SK-N-SH (cell line): Measurements from ENCODE around the gene AKAP6. TPM values are rescaled to one million over a fixed set of nuclear protein-coding genes. Genes with fewer than 3 reads are reported as not detected.

Experiments
- CTCF ChIA-PET: fragments of 300-600, 350-600 bp; formaldehyde crosslinking; extraction: SDS; loops from one replicate; lab custom pipeline; 2021; lab: Yijun Ruan, JAX
- POLR2A ChIA-PET: fragments of 350-600 bp; sonication (Branson Sonifier 250); formaldehyde crosslinking; extraction: SDS; loops from one replicate; lab custom pipeline; 2020; ENCODE audit warnings: antibody characterized with exemption, inconsistent platforms; lab: Yijun Ruan, JAX
- DNase-seq: peaks from one replicate; pipeline ENCODE4 v3.0.0; 2012
- H2AFZ ChIP-seq: fragments of 200-600 bp; sonication (generic); 2 replicates; pipeline ENCODE4 v1.8.1; 2016; ENCODE audit warnings: antibody characterized with exemption, mild to moderate bottlenecking, low read depth
- H3F3A ChIP-seq: fragments of 200-600 bp; sonication (generic); replicated peaks from 2 replicates; pipeline ENCODE3; 2016; ENCODE audit warnings: antibody characterized with exemption, mild to moderate bottlenecking; ENCODE audit not compliant: insufficient read depth
- H3K27ac ChIP-seq, 2 experiments: fragments of 200-500 bp in 1 of 2; fragments of 200-600 bp in 1 of 2; sonication (Bioruptor generic) in 1 of 2; sonication (generic), shearing (Covaris generic) in 1 of 2; 2 replicates each; pipeline versions ENCODE4 v1.5.1 to v1.6.1; 2014 to 2016; ENCODE audit warnings: low read depth in 2 of 2, inconsistent platforms in 1 of 2, low read length in 1 of 2, mild to moderate bottlenecking in 1 of 2, mixed read lengths in 1 of 2
- H3K27me3 ChIP-seq: fragments of 200-600 bp; sonication (generic), shearing (Covaris generic); 2 replicates; pipeline ENCODE4 v1.6.1; 2016; ENCODE audit warnings: mixed run types; ENCODE audit not compliant: insufficient read depth
- H3K36me3 ChIP-seq, 2 experiments: fragments of 200-500 bp in 1 of 2; fragments of 200-600 bp in 1 of 2; sonication (Bioruptor generic) in 1 of 2; sonication (generic) in 1 of 2; replicated peaks in 1 of 2; 2 replicates each; pipeline versions ENCODE3 to v1.5.1; 2014 to 2016; ENCODE audit warnings: low read length in 1 of 2, mild to moderate bottlenecking in 1 of 2; ENCODE audit not compliant: insufficient read depth in 2 of 2, control insufficient read depth in 1 of 2
- H3K4me1 ChIP-seq, 2 experiments: fragments of 200-500 bp in 1 of 2; fragments of 200-600 bp in 1 of 2; sonication (Bioruptor generic) in 1 of 2; sonication (generic), shearing (Covaris generic) in 1 of 2; 2 replicates each; pipeline versions ENCODE4 v1.5.1 to v1.6.1; 2014 to 2016; ENCODE audit warnings: low read depth in 1 of 2, low read length in 1 of 2, mixed run types in 1 of 2; ENCODE audit not compliant: insufficient read depth in 2 of 2, control insufficient read depth in 1 of 2
- H3K4me2 ChIP-seq: fragments of 200-600 bp; sonication (generic), shearing (Covaris generic); 2 replicates; pipeline ENCODE4 v1.6.1; 2017; ENCODE audit warnings: mixed run types
- H3K4me3 ChIP-seq, 2 experiments: fragments of 200-500 bp in 1 of 2; fragments of 200-600 bp in 1 of 2; sonication (Bioruptor generic) in 1 of 2; sonication (generic), shearing (Covaris generic) in 1 of 2; 2 replicates each; pipeline versions ENCODE4 v1.5.1 to v1.8.1; 2014 to 2016; ENCODE audit warnings: low read depth in 2 of 2, inconsistent platforms in 1 of 2, low read length in 1 of 2, mild to moderate bottlenecking in 1 of 2, mixed read lengths in 1 of 2, moderate library complexity in 1 of 2
- H3K79me2 ChIP-seq: fragments of 200-600 bp; sonication (generic); 2 replicates; pipeline ENCODE4 v1.8.1; 2017; ENCODE audit warnings: mild to moderate bottlenecking; ENCODE audit not compliant: insufficient read depth
- H3K9ac ChIP-seq: fragments of 200-600 bp; sonication (generic); 2 replicates; pipeline ENCODE4 v1.6.1; 2017; ENCODE audit warnings: mixed run types
- H3K9me2 ChIP-seq: fragments of 200-600 bp; sonication (generic); 2 replicates; pipeline ENCODE4 v1.6.1; 2017; ENCODE audit warnings: mixed run types
- H3K9me3 ChIP-seq: fragments of 200-600 bp; sonication (generic); 2 replicates; pipeline ENCODE4 v1.6.1; 2017; ENCODE audit warnings: mixed run types, mild to moderate bottlenecking, moderate library complexity
- H4K20me1 ChIP-seq: fragments of 200-600 bp; sonication (generic); 2 replicates; pipeline ENCODE4 v1.6.1; 2017; ENCODE audit warnings: mild to moderate bottlenecking, mixed run types; ENCODE audit not compliant: insufficient read depth
- EP300 ChIP-seq, 2 experiments: IDR thresholded peaks; 2 replicates each; pipeline versions ENCODE4 v1.4.0 to v1.6.1; 2012; ENCODE audit warnings: borderline replicate concordance in 1 of 2, low read depth in 1 of 2, low read length in 1 of 2
- EZH2phosphoT487 ChIP-seq: fragments of 200-600 bp; sonication (generic); IDR thresholded peaks from 2 replicates; pipeline ENCODE4 v1.6.1; 2017; ENCODE audit warnings: low read depth, mixed run types, mild to moderate bottlenecking, antibody characterized with exemption, moderate library complexity, borderline replicate concordance
- FOSL2 ChIP-seq: IDR thresholded peaks from 2 replicates; pipeline ENCODE4 v1.4.0; 2012; ENCODE audit warnings: low read depth, mild to moderate bottlenecking, moderate library complexity, borderline replicate concordance
- FOXJ3 ChIP-seq: sonication (generic); formaldehyde crosslinking; IDR thresholded peaks from 2 replicates; pipeline ENCODE4 v1.5.1; 2020; ENCODE audit warnings: mild to moderate bottlenecking, missing genetic modification reagents
- FOXM1 ChIP-seq: IDR thresholded peaks from 2 replicates; pipeline ENCODE4 v1.4.0; 2012; ENCODE audit warnings: low read depth, mild to moderate bottlenecking
- GABPA ChIP-seq: IDR thresholded peaks from 2 replicates; pipeline ENCODE4 v1.4.0; 2012; ENCODE audit warnings: low read depth, mild to moderate bottlenecking
- GATA2 ChIP-seq: sonication (generic); formaldehyde crosslinking; IDR thresholded peaks from 2 replicates; pipeline ENCODE4 v1.5.0; 2020; ENCODE audit warnings: mild to moderate bottlenecking, missing genetic modification reagents
- JUND ChIP-seq: IDR thresholded peaks from 2 replicates; pipeline ENCODE4 v1.4.0; 2012
- MXI1 ChIP-seq: IDR thresholded peaks from 2 replicates; pipeline ENCODE4 v1.6.1; 2012; ENCODE audit warnings: mild to moderate bottlenecking, low read depth, low read length, improper control_type of control experiment
- POLR2AphosphoS5 ChIP-seq: IDR thresholded peaks from 2 replicates; pipeline ENCODE4 v1.6.1; 2012; ENCODE audit warnings: low read depth, low read length
- RAD21 ChIP-seq: IDR thresholded peaks from 2 replicates; pipeline ENCODE4 v1.6.1; 2012; ENCODE audit warnings: mild to moderate bottlenecking, low read length
- SIN3A ChIP-seq: IDR thresholded peaks from 2 replicates; pipeline ENCODE4 v1.6.1; 2012; ENCODE audit warnings: low read depth, mild to moderate bottlenecking, low read length, moderate library complexity, borderline replicate concordance
- TCF12 ChIP-seq: IDR thresholded peaks from 2 replicates; pipeline ENCODE4 v1.4.0; 2012
- TEAD4 ChIP-seq: IDR thresholded peaks from 2 replicates; pipeline ENCODE4 v1.4.0; 2012; ENCODE audit warnings: mild to moderate bottlenecking, borderline replicate concordance; ENCODE audit not compliant: insufficient read depth
- WGBS: methylation state at CpG from one replicate; pipeline ENCODE4 v1.1.6; 2017; ENCODE audit warnings: low lambda C conversion rate; 5-methylcytosine and 5-hydroxymethylcytosine counted together
- polyA plus RNA-seq, 3 experiments: library from polyadenylated mRNA; depleted of rRNA; stranded (reverse); fragments of >200 nt; gene quantifications; 2 replicates each; pipeline ENCODE4 v1.2.3, GENCODE V29; 2012
- TF ChIP-seq, protein P1 (sequence below): fragments of 150-350 bp; IDR thresholded peaks from 2 replicates; pipeline ENCODE4 v1.6.1; 2017; ENCODE audit warnings: antibody characterized with exemption, low read length, low read depth, borderline replicate concordance
- TF ChIP-seq, protein P2 (sequence below): IDR thresholded peaks from 2 replicates; pipeline ENCODE4; 2012

AKAP6 gene
- polyA plus RNA-seq, 1 of the 3 experiments (the other 2 are of a cell fraction) = 1.7 TPM

DNA sequence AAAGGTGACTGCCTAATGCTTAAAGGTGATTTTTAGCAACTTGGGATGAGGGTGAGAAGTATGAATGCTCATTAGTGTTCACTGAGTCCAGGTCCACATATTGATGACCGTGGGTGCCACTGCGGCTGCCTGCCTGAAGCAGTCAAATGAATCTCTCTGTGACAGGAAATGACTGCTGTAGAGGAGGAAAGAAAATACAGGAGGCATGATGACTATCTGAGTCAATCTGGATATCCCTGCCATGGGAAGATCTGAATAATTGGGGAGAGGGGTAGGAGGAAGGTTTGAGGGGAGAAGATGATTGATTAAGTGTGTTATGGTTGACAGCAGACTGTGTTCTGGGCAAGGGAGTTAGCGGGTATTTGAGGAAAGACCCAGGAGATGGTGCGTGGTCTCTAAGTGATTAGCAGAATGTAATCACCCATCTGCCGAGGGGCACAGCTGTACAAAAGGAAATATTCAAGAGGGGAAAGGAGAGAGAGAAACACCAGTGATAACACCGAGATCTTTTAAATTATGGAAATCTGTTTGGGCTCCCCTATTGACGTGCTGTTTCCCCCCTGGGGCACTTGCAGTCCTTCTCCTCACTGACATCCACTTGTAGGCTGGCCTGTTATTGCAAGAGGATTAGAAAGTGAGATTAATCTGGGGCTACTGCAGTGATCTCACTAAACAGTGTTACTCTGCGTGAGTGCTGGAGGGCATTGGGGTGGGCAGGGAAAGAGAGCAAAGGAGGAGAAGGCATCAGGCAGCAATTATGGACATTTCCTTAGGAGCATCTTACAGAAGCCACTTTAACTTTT lies 97.7 kb downstream of the AKAP6 start:
- peak; percentile 58 for DNase-seq
- H4K20me1 ChIP-seq = no peaks in the 10 kb centered on the region
- POLR2A ChIA-PET = no interaction called here
- no peaks in the 10 kb centered on the region for H3K9me3 ChIP-seq
- H3K36me3 ChIP-seq = no peaks in the 10 kb centered on the region
- WGBS = 30% methylated on average over 8 of the region's 8 CpGs
- peak overlapping the region; percentile 52 for H3K9ac ChIP-seq
- no peaks in the 10 kb centered on the region for H3K27me3 ChIP-seq
- no peaks in the 10 kb centered on the region for H3K9me2 ChIP-seq
- 0 out of 2 replicates have a peak, but pooled peaks cover 6% of the 10 kb centered on the region for H3K79me2 ChIP-seq
- H3K4me2 ChIP-seq = peak overlapping the region; percentile 69
- peak overlapping the region; percentile 72 for H2AFZ ChIP-seq
- no peak overlapping the region; a peak in 2 of 4 replicates for H3K4me3 ChIP-seq
- peaks cover 21 to 31% of the 10 kb centered on the region in 2 experiments; a peak in 3 of 4 replicates for H3K4me1 ChIP-seq
- peak overlapping the region; percentile 74 to 79 for H3K27ac ChIP-seq
- peak; percentile 76 for TF ChIP-seq FOXJ3
- peak; percentile 12; the same call in 1 of the 2 replicates for TF ChIP-seq FOSL2
- TF ChIP-seq JUND = peak; percentile 22; the same call in 1 of the 2 replicates
- TF ChIP-seq EP300 (IDR thresholded peaks at IDR 0.05; ENCODE audit: borderline replicate concordance in 1 of 2, low read depth in 1 of 2, low read length in 1 of 2) = peak; percentile 23 to 58; a peak in 2 of 4 replicates
- TF ChIP-seq FOXM1 = no peak
- TF ChIP-seq SIN3A = no peak
- TF ChIP-seq TCF12 = peak; percentile 46; the same call in 1 of the 2 replicates
- TF ChIP-seq RAD21 = peak; percentile 25; the same call in 1 of the 2 replicates
- TF ChIP-seq GATA2 (CRISPR knock-in tag) = peak; percentile 46; the same call in 1 of the 2 replicates
- TF ChIP-seq, protein P1, sequence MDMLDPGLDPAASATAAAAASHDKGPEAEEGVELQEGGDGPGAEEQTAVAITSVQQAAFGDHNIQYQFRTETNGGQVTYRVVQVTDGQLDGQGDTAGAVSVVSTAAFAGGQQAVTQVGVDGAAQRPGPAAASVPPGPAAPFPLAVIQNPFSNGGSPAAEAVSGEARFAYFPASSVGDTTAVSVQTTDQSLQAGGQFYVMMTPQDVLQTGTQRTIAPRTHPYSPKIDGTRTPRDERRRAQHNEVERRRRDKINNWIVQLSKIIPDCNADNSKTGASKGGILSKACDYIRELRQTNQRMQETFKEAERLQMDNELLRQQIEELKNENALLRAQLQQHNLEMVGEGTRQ = no peak
- TF ChIP-seq, protein P2, sequence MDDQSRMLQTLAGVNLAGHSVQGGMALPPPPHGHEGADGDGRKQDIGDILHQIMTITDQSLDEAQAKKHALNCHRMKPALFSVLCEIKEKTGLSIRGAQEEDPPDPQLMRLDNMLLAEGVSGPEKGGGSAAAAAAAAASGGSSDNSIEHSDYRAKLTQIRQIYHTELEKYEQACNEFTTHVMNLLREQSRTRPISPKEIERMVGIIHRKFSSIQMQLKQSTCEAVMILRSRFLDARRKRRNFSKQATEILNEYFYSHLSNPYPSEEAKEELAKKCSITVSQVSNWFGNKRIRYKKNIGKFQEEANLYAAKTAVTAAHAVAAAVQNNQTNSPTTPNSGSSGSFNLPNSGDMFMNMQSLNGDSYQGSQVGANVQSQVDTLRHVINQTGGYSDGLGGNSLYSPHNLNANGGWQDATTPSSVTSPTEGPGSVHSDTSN = peak; percentile 44; the same call in 1 of the 2 replicates
- peak; percentile 31; the same call in 1 of the 2 replicates for TF ChIP-seq POLR2AphosphoS5
- TF ChIP-seq TEAD4 = no peak
- no peak for TF ChIP-seq GABPA
- TF ChIP-seq MXI1 = peak; percentile 8; the same call in 1 of the 2 replicates
- TF ChIP-seq EZH2phosphoT487 = no peak
- CTCF ChIA-PET = no interaction called here
- peaks cover 20% of the 10 kb centered on the region for H3F3A ChIP-seq
